ENCODE measurements around the gene CPNE9.
A peak's percentile ranks its signal among the peaks of the same experiment; 100 is the strongest.

CPNE9 gene, protein sequence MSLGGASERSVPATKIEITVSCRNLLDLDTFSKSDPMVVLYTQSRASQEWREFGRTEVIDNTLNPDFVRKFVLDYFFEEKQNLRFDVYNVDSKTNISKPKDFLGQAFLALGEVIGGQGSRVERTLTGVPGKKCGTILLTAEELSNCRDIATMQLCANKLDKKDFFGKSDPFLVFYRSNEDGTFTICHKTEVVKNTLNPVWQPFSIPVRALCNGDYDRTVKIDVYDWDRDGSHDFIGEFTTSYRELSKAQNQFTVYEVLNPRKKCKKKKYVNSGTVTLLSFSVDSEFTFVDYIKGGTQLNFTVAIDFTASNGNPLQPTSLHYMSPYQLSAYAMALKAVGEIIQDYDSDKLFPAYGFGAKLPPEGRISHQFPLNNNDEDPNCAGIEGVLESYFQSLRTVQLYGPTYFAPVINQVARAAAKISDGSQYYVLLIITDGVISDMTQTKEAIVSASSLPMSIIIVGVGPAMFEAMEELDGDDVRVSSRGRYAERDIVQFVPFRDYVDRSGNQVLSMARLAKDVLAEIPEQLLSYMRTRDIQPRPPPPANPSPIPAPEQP

DNA sequence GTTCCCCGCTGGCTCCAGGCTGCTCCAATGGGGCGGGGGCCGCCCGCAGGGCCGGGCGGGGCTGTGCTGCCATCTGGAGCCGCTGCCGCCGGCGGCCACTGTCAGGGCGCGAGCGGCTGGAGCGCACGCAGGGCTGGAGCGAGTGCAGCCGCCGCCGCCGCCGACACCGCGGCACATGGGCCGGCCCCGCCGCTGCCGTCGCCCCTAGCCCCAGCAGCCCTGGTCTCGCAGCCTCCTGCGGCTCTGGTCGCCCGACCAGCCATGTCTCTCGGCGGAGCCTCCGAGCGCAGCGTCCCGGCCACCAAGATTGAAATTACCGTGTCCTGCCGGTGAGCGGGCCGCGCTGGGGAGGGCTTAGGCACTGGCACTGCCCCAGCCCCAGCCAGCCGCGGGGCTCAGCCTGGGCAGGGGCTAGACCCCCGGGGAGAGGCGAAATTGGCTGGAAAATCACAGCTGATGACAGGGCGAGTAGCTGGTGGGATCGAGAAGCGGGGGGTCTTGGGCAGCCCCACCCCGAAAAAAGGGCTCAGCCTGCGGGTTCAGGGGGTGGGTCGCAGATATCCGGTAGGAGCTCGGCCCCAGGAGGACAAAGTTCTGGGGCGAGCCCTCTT is at the start of gene CPNE9:
Gene CPNE9 (plus strand): TSS at position 98 of the 611 bp plus-strand sequence. CDS start 164 bp downstream, at position 262.
- no peak within 1 kb of the TSS for H3K27ac ChIP-seq
- peak within 1 kb of the TSS in 5 of 7 experiments; percentile 7 to 32 (median 21) for H3K4me3 ChIP-seq

DNA sequence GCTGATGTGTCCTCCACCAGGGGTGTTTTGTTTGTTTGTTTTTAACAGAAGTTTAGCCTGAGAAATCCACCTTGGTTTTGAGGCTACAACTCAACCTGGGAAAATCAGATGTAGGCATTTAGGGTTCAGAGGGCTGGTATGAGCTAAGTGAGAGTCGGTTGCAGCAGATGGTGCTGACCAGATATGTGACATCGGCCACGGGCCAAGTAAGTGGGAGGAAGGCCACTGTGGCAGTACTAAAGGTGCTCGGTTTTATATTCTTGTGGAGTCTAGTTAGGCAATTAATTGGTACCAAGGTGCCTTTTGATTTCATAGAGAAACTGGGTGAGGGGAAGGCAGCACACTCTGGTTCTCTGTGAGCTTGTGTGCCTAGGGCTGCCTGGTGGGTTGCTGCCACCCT is 43.8 kb upstream of the CPNE9 start:
- no peak overlapping the region for H3K27ac ChIP-seq
- no peak overlapping the region for H3K4me3 ChIP-seq

DNA sequence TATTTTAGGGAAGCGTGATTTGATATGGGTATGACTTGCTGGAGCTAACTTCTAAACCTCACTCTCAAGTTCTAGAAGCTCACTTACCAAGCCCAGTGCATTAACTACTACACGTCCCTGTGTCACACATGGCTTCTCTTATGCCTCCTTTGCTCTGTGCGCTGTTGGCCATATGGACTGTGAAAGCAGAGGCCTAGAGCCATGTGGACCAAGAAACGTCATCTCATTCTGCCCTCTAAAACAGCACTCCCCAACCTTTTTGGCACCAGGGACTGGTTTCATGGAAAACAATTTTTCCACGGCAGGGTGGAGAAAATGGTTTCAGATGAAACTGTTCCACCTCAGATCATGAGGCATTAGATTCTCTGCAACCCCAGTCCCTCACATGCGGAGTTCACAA is 42.7 kb upstream of the CPNE9 start:
- Histone ChIP-seq H3K4me3 (no peak overlapping the region), H3K27ac (no peak overlapping the region)

DNA sequence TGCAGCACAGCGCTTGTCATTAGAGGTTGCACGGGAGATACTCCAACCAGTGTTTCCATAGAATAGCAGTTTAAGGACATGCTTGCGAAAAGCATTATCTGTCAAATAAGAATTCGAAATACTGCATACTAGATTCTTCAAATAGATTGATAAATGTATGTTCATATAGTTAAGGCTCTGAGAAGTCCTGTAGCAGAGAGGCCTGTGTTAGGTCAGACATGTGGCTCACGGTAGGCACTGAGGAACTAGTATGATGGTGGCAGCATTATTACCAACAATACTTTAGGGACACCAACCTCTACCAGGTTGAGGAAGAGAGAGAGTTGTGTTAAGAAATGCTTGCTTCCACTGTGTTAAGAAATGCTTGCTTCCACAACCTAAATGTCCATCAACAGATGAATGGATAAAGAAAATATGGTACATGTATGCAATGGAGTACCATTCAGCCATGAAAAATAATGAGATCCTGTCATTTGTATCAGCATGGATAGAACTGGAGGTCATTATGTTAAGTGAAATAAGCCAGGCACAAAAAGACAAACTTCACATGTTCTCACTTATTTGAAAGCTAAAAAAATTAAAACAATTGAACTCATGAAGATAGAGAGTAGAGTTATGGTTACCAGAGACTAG is 39.4 kb upstream of the CPNE9 start:
- Histone ChIP-seq H3K27ac (no peak overlapping the region), H3K4me3 (no peak overlapping the region)

DNA sequence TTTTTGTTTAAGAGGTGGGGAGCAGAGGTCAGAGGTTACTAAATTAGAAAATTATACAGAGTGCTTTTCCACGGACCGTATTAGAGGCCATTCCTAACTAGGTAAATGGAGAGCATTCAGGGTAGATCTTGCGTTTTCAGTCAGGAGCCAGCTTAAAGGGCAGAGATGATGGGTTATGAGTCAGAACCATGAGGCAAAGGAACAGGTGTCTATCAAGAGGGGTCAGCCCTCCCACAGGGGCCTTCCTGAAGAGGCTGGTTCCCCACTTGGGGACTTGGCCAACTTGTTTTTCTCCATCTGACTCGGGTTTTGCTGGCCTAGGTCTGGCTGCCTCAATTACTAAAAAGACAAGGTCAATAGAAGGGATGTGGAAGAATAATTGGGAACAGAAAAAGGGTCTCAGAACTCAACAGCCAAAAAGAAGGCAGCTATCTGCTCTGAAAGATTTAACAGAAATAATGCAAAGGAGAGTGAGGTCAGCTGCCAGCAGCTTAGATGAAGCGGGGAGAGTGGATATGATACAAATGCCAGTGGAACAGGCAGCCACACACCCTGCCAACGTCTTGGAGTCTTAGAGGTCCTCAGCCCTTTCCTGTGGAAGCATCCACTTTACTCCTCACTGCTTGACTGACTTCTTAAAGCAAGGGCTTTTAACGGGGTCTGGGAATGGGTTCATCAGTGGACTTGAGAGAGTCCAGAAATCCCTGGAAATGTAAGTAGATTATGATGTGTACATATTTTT is 36.8 kb upstream of the CPNE9 start:
- H3K4me3 ChIP-seq, result no peak overlapping the region
- no peak overlapping the region for H3K27ac ChIP-seq

DNA sequence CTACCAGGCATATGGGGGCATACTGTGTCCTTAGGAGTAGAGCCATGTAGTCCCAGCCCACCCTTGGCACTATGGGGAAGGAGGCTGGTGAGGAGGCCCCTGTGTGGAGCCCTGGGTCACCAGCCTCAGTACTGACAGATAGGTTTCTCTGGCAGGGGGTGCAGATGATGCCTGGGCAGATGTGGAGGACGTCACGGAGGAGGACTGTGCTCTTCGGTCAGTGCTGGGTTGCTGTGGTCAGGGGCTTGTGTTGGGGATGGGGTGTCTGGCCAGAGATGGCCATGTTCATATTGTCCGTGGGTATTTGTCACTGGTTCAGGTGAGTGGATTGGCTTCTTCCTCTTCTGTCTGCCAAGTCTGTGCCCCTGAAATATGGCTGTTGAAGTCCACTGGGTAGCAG is 34.4 kb upstream of the CPNE9 start:
- H3K27ac ChIP-seq, result no peak overlapping the region

DNA sequence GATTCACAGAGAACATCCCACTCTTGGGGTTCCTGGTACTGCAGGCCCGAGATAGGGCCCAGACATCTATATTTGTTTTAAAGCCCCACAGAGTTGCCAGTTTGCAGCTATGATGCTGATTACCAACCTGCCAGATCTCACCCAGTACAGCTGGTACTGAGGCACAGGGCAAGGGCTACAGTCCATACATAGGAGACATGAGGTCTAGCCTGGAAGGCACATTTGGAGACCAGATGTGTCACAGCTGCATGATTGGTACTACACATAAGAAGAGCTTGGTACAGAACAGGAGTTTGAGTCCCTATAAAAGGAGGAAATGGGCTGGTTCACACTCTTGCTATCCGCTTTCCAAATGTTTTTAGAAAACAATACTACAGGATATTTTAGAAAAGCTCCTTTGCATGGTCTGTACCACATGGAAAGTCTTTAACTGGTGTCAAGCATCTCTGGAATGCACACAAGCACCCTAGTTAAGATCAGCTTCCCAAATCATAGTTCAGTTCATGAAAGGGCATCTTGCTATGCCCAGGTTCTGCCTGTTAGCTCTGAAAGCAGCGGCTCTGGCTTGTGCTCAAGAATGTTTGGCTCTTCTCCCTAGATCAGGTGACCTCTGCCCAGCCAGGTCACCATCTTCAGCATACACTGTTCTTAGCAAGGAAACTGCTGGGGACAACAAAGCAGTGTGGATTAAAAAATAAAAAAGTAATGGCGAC is 33.8 kb upstream of the CPNE9 start:
- Histone ChIP-seq H3K27ac (no peak overlapping the region), H3K4me3 (no peak overlapping the region)

More for the DNA sequence above, 34.4 kb upstream of the CPNE9 start:
- no peak overlapping the region for H3K4me3 ChIP-seq

DNA sequence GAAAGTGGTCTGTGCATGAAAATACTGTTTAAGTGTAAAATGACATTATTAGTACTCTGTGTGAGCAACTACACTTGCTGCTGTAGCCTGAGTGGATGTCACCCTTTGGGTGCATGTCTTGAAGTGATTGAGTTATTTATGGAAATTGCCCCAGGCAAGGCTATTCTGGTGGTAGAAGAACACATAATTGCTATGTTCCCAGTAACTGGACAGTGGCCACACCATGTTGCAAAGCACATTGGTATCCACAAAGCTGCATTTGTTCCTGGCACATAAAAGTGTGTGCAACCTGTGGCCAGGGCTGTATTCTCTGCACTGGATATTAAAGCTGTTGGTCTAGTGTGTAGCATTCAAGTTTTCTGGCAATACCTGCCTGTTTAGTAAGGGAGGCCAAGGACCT is 30.6 kb upstream of the CPNE9 start:
- H3K27ac ChIP-seq, result no peak overlapping the region

DNA sequence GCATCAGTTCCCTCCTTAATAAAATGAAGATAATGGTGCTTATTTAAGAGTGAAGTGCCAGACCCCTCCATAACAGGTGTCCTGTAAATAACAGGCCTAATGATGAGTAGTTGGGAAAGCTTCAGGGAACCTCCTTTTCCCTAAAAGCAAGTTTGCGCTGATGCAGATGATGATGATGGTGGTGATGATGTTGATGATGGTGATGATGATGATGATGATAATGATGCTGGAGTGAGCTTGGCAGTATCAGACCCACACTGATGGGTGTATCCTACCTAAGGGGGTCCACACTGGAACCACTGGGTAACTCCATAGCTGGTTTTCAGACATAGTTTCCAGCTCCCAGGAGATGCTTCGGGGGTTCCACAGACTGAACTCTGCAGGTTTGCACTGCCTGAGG is 29.9 kb upstream of the CPNE9 start:
- no peak overlapping the region for H3K27ac ChIP-seq
- no peak overlapping the region for H3K4me3 ChIP-seq

More for the DNA sequence above, 30.6 kb upstream of the CPNE9 start:
- H3K4me3 ChIP-seq, result no peak overlapping the region

DNA sequence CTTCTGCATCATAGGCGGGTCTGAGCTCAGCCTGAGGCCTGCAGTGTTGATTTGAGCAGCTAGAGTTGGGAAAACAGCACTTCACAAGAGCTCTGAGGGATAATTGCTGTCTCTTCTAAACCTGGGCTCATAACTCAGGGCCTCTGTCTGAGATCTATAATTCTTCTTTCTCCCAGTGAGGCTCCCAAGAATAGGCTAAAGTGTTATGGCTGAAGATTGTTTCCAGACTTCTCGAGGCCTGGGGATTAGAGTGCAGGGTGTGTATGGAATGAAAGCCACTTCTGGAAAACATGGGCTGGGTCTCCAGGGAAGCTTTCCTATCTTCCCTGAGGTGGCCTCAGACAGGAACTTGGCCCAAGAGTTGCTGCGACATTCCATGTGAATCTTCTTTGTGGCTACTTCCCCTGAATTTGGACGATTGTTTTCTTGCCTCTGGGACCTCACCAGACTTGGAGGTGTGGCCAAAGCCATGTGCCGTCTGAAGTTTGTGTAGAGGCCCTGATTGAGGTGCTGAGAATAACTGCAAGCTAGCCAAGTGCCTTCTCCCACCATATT is 27.8 kb upstream of the CPNE9 start:
- H3K27ac ChIP-seq, result no peak overlapping the region
- no peak overlapping the region for H3K4me3 ChIP-seq

DNA sequence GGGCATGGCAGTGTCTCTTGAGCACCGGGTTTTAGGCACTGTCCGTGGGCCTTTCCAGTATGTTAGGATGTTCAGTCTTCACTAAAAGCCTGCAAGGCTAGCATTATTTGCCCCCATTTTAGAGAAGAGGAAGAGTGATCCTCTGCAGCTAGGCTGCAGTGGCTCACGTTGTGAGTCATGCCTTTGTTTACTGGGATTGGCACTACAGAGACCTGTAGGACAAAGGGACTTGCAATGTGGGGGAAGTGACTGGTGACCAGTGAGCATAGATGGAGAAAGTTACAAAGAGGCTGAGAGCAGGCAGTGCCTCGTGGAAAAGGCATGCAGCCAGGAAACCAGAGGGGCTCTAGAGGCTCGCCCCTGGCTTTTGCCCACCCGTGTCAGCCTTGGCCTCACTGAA is 26.8 kb upstream of the CPNE9 start:
- Histone ChIP-seq H3K4me3 (no peak overlapping the region), H3K27ac (no peak overlapping the region)

DNA sequence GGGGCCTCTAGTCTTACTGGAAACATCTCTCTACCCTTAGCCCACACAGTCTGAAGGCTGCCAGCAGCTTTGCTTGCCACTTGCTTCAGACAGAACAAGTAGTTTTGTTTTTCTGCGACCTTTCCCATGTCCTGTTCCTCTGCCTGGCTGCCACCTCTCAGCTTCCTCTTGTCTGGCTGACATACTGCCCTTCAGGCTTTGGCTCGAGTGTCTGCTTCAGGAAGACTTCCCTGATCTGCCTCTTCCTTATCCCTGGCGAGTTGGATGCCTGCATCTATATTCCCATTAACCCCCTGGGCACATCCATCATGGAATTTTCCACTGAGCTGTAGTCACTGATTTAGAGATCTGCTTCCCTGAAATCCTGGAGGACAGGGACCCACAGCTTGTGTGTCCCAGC is 25.1 kb upstream of the CPNE9 start:
- Histone ChIP-seq H3K27ac (no peak overlapping the region), H3K4me3 (no peak overlapping the region)

DNA sequence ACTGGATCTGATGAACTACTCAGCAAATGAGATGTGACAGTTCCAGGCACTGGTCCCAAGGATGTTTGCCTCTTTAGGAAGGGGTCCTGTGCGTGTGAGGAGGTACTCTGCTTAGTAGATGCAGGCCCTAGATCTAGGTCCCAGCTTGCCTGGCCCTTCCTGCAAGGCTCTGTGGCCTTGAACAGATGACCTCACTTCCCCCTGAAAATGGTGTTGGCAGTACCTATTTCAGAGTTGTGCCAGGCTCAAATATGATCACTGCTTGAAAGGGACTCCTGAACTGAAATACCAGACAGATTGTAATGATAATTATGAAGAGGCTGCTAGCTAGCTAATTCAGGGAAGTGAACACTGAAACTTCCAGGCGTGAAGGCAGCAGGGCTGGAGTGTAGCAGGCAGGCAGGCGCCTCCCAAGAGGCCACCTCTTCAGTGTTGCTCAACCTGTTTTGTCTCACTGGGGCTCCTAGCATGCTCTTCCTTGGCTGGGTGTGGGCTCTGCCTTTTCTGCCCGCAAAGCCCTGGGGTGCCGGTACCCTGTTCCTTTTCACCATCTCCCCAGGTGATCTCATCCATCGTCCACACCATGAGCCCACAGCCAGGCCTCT is 24.1 kb upstream of the CPNE9 start:
- Histone ChIP-seq H3K27ac (no peak overlapping the region), H3K4me3 (no peak overlapping the region)

DNA sequence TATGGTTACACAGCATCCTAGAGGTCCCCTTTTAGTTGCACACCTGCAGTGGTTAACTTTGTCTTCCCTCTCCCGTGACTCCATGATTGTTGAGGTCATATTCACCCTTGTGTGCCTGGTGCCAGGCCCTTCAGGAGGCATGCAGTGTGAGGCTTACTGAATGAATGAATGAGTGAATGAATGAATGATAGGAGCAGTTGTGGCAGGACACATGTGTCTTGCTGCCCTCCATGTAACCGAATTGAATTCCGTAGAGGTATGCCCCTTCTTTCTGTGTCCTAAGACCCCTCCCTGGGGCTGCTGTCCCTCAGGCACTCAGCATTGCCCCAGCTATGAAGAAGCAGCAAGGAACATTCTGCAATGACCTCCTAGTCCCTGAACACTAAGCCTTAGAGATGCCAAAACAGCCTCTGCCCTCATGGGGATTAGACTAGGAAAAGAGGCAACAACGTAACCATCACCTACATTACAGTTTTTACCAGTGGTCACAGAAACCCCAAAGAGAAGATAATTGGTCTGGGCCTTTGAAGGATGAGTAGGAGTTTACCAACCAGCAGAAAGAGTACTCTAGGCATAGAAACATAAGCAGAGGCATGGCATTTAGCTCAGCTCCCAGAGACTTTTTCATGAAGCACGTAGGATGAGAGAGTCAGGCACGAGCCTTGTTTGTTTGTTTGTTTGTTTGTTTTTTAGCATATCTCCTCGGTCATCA is 22.5 kb upstream of the CPNE9 start:
- Histone ChIP-seq H3K4me3 (no peak overlapping the region), H3K27ac (no peak overlapping the region)

DNA sequence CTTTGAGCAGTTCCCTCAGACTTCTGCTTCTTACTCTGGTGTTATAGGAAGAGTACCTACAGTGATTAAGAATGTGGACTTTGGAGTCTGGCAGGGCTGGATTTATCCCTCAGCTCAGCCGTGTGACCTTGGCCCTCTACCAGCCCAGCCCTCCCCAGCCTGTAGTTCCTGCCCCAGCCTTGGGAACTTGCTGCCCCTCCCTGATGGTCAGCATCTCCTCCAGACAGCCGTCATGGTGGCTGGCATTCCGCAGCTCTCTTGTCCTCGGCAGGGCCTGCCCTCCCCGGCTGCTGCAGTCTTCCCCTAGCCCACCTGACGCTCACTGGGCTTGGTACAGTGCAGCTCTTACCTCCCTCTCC is 21.9 kb upstream of the CPNE9 start:
- no peak overlapping the region for H3K4me3 ChIP-seq

DNA sequence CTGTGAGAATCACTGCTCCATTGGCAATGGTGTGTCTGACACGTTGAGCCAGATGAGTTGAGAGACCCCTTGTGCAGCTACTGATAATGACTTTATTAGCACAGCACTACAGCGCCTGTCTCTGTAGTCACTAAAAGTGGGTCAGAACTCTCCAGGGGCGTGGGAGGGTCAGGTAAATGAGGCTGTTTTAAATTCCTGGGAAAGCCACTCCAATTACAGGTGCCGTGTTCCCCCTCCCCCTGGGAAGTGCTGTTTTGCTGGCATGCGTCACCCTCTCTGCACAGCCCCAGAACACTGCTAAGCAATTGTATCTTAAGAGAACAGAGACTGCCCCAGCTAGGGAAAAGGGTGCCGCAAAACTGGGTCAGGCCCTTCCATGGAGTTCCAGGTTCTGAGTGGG is 21.5 kb upstream of the CPNE9 start:
- H3K4me3 ChIP-seq, result no peak overlapping the region
- no peak overlapping the region for H3K27ac ChIP-seq

More for the DNA sequence above, 21.9 kb upstream of the CPNE9 start:
- H3K27ac ChIP-seq, result no peak overlapping the region

DNA sequence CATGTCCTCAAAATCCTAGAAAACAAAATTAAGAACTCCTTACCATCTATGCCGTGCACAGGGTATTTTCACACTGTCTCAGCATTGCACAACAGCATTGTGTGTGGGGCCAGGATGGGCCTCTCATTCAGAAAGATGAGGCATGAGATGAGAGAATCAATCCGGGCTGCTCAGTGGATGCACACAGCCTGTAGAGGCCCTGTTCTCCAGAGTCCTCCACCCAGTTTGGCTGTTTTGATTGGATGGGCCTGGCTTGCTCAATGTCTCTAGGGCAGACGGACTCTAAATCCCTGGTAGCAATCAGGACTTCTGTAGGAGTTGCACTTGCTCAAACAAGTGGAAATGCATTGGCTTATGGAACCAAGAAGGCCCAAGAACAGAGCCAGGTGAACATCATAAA is 20.2 kb upstream of the CPNE9 start:
- Histone ChIP-seq H3K27ac (no peak overlapping the region), H3K4me3 (no peak overlapping the region)
